Mesothelial cell of epicardium (in vitro differentiated cells): ENCODE data around the gene MORC2. TPM values are rescaled to one million over a fixed set of nuclear protein-coding genes. Genes with fewer than 3 reads are reported as not detected.

Source experiments
- DNase-seq, 2 experiments: peaks; one replicate each; pipeline ENCODE4 v3.0.0; 2021; ENCODE audit warnings: low spot score in 2 of 2; ENCODE audit not compliant: unreplicated experiment in 2 of 2
- H3K27ac Mint-ChIP-seq: 2 replicates; pipeline ENCODE4 v1.8.0; 2021; ENCODE audit warnings: mixed read lengths
- H3K27me3 Mint-ChIP-seq: 2 replicates; pipeline ENCODE4 v1.8.0; 2021; ENCODE audit warnings: low read depth, mixed read lengths
- H3K36me3 Mint-ChIP-seq: 2 replicates; pipeline ENCODE4 v1.8.0; 2021; ENCODE audit warnings: mixed read lengths
- H3K4me1 Mint-ChIP-seq: 2 replicates; pipeline ENCODE4 v1.8.0; 2021; ENCODE audit warnings: mixed read lengths
- H3K4me3 Mint-ChIP-seq: 2 replicates; pipeline ENCODE4 v1.8.0; 2021; ENCODE audit warnings: mild to moderate bottlenecking, moderate library complexity, mixed read lengths
- H3K9me3 Mint-ChIP-seq: 2 replicates; pipeline ENCODE4 v1.8.0; 2021; ENCODE audit warnings: mixed read lengths
- total RNA-seq: library from RNA; stranded (reverse); gene quantifications from 3 replicates; pipeline ENCODE4 v1.2.1, GENCODE V29; 2021
- TF ChIP-seq, protein P1 (sequence below): fragments of 200-600 bp; sonication (generic); IDR thresholded peaks from one replicate; pipeline ENCODE4 v1.5.0; 2021; ENCODE audit warnings: antibody characterized with exemption; ENCODE audit not compliant: unreplicated experiment

Gene MORC2
- total RNA-seq, 1 donor from 2014 or later, result 45.1 TPM

DNA sequence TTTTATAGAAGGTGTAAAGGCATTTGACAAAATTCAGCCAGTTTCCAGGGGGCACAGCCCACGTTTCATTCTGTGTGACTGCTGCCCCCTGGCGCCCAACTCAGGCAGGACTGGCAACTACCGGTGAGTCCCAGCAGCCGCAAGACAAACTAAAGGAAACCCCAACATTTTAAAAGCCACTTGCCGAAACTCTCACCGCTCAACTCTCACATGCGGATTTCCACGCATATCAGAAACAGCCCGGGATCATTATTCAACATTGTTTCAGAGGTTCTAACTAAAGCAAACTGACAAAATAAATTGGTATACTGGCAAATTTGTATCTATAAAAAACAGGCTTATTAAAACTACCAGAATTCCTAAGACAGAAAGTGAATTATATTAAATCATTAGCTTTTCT, 48.2 kb downstream of the MORC2 start:
- no peaks in the 10 kb centered on the region for H3K4me1 Mint-ChIP-seq
- H3K36me3 Mint-ChIP-seq, result peaks cover 4% of the 10 kb centered on the region
- H3K27ac Mint-ChIP-seq, result no peak overlapping the region
- TF ChIP-seq, protein P1, sequence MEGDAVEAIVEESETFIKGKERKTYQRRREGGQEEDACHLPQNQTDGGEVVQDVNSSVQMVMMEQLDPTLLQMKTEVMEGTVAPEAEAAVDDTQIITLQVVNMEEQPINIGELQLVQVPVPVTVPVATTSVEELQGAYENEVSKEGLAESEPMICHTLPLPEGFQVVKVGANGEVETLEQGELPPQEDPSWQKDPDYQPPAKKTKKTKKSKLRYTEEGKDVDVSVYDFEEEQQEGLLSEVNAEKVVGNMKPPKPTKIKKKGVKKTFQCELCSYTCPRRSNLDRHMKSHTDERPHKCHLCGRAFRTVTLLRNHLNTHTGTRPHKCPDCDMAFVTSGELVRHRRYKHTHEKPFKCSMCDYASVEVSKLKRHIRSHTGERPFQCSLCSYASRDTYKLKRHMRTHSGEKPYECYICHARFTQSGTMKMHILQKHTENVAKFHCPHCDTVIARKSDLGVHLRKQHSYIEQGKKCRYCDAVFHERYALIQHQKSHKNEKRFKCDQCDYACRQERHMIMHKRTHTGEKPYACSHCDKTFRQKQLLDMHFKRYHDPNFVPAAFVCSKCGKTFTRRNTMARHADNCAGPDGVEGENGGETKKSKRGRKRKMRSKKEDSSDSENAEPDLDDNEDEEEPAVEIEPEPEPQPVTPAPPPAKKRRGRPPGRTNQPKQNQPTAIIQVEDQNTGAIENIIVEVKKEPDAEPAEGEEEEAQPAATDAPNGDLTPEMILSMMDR, result peak; percentile 95
- peaks cover 4% of the 10 kb centered on the region for H3K9me3 Mint-ChIP-seq
- peaks cover 5% of the 10 kb centered on the region for H3K27me3 Mint-ChIP-seq
- DNase-seq, result peak; percentile 61 to 90
- H3K4me3 Mint-ChIP-seq, result no peak overlapping the region

DNA sequence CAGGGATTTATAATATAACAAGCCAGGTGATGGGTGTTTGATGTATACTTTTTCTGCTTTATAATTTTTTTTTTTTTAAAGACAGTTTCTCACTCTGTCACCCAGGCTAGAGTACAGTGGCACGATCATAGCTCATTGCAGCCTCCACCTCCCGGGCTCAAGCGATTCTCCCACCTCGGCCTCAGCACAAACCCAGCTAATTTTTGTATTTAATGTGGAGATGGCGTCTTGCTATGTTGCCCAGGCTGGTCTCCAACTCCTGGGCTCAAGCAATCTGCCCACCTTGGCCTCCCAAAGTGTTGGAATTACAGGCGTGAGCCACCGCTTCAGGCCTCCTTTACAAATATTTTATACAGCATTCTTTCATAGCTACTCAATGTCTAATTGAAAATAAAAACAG, 48.6 kb downstream of the MORC2 start:
- Mint-ChIP-seq H3K36me3 (peaks cover 3% of the 10 kb centered on the region), H3K27me3 (peaks cover 5% of the 10 kb centered on the region), H3K9me3 (peaks cover 4% of the 10 kb centered on the region), H3K27ac (no peak overlapping the region), H3K4me3 (no peak overlapping the region), H3K4me1 (no peaks in the 10 kb centered on the region)
- DNase-seq, result no peak
- TF ChIP-seq, protein P1, result no peak

DNA sequence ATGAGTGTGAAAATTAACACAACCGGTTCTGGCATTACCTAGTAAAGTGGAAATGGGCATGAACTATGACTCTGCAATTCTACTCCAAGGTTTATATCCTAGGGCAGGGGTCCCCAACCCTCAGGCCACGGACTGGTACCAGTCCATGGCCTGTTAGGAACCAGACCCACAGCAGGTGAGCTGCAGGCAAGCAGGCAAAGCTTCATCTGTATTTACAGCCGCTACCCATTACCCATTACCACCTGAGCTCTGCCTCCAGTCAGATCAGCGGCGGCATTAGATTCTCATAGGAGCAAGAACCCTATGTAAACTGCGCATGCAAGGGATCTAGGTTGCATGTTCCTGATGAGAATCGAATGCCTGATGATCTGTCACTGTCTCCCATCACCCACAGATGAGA, 49.8 kb downstream of the MORC2 start:
- Mint-ChIP-seq H3K27me3 (peaks cover 5% of the 10 kb centered on the region), H3K27ac (no peak overlapping the region), H3K36me3 (no peaks in the 10 kb centered on the region), H3K4me1 (no peaks in the 10 kb centered on the region), H3K9me3 (peaks cover 4% of the 10 kb centered on the region), H3K4me3 (no peak overlapping the region)
- TF ChIP-seq, protein P1, result no peak
- no peak for DNase-seq

DNA sequence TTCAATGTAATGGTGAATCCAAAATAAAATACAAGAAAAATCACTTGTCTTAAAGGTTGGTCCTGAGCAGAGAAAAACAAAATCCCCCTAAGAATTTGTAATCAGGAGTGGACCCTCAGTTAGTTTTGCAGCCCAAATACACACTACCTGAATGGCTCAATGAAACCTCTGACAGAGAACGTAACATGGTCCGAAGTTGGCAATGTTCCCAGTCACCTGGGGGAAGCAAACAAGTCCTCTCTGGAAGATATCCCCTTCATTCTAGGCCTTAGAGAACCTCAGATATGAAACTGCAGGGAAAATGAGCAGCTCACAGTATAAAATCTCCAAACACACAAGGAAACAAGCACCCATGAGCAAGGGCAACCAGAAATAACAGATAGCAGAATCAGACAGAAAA, 58.2 kb downstream of the MORC2 start:
- no peaks in the 10 kb centered on the region for H3K4me1 Mint-ChIP-seq
- no peaks in the 10 kb centered on the region for H3K27me3 Mint-ChIP-seq
- DNase-seq, result no peak
- TF ChIP-seq, protein P1, result no peak
- no peak overlapping the region for H3K27ac Mint-ChIP-seq
- peaks cover 17% of the 10 kb centered on the region for H3K9me3 Mint-ChIP-seq
- H3K4me3 Mint-ChIP-seq, result no peak overlapping the region
- H3K36me3 Mint-ChIP-seq, result peaks cover 7% of the 10 kb centered on the region

GRCh38 chr22:30909306-30909705, 59.3 kb downstream of the MORC2 start:
- no peak overlapping the region for H3K4me3 Mint-ChIP-seq
- no peaks in the 10 kb centered on the region for H3K27me3 Mint-ChIP-seq
- no peak for DNase-seq
- H3K9me3 Mint-ChIP-seq, result peaks cover 17% of the 10 kb centered on the region
- TF ChIP-seq, protein P1, result no peak
- no peak overlapping the region for H3K27ac Mint-ChIP-seq
- H3K36me3 Mint-ChIP-seq, result peaks cover 7% of the 10 kb centered on the region
- H3K4me1 Mint-ChIP-seq, result no peaks in the 10 kb centered on the region

DNA sequence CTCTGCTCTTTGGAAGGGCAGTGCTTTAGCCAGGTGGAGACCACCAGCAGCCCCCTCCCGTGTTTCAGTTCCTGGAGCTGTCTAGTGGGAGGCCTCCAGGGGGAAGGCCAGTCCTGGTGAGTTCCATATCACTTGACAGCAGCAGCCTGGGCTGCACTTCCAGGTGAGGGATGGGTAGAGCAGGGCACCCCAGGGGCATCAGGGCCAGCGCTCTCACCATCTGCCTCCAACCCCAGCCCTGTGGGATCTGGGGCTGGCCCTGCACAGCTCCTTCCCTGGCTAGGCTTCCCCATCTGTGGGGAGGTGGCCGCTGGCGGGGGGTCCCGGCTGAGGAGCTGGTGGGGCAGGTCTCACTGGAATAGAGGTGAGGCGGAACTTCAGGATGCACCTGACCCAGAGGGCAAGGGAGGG, 60.5 kb downstream of the MORC2 start:
- Mint-ChIP-seq H3K4me3 (no peak overlapping the region), H3K36me3 (peaks cover 8% of the 10 kb centered on the region), H3K27ac (no peak overlapping the region), H3K27me3 (no peaks in the 10 kb centered on the region), H3K4me1 (no peaks in the 10 kb centered on the region), H3K9me3 (peaks cover 17% of the 10 kb centered on the region)
- DNase-seq, result peak in 1 of 2 experiments; percentile 19
- TF ChIP-seq, protein P1, result no peak
